ENCODE results near the gene PRSS57.

PRSS57 gene

GRCh38 chr19:651991-652390 is 43.3 kb downstream of the PRSS57 start:
- Mint-ChIP-seq H3K4me1 (peaks cover 17% of the 10 kb centered on the region), H3K36me3 (ENCODE audit: low read depth) (peaks cover 5% of the 10 kb centered on the region), H3K9me3 (no peaks in the 10 kb centered on the region), H3K27ac (no peak overlapping the region), H3K27me3 (ENCODE audit: low read depth, poor library complexity) (no peaks in the 10 kb centered on the region), H3K4me3 (no peak overlapping the region)
- no peak for TF ChIP-seq CTCF (IDR thresholded peaks at IDR 0.05)
- no peak for DNase-seq

GRCh38 chr19:651114-651818 is 44.0 kb downstream of the PRSS57 start:
- Mint-ChIP-seq H3K4me3 (no peak overlapping the region), H3K9me3 (no peaks in the 10 kb centered on the region), H3K27ac (no peak overlapping the region), H3K27me3 (ENCODE audit: low read depth, poor library complexity) (no peaks in the 10 kb centered on the region), H3K36me3 (ENCODE audit: low read depth) (peaks cover 7% of the 10 kb centered on the region), H3K4me1 (peaks cover 16% of the 10 kb centered on the region)
- no peak for TF ChIP-seq CTCF (IDR thresholded peaks at IDR 0.05)
- DNase-seq: no peak

GRCh38 chr19:650121-650520 is 45.1 kb downstream of the PRSS57 start:
- H3K4me1 Mint-ChIP-seq: peaks cover 5% of the 10 kb centered on the region
- H3K4me3 Mint-ChIP-seq: no peak overlapping the region
- no peak for DNase-seq
- TF ChIP-seq CTCF (IDR thresholded peaks at IDR 0.05): no peak
- H3K36me3 Mint-ChIP-seq (ENCODE audit: low read depth): peaks cover 6% of the 10 kb centered on the region
- H3K27ac Mint-ChIP-seq: no peak overlapping the region
- H3K9me3 Mint-ChIP-seq: no peaks in the 10 kb centered on the region
- H3K27me3 Mint-ChIP-seq (ENCODE audit: low read depth, poor library complexity): no peaks in the 10 kb centered on the region

- Mint-ChIP-seq H3K4me3 (no peak overlapping the region), H3K36me3 (ENCODE audit: low read depth) (peaks cover 10% of the 10 kb centered on the region)
Observed at GRCh38 chr19:648904-649801, 46.1 kb downstream of the PRSS57 start.

GRCh38 chr19:648305-648704 is 46.9 kb downstream of the PRSS57 start:
- Mint-ChIP-seq H3K36me3 (ENCODE audit: low read depth) (peaks cover 10% of the 10 kb centered on the region), H3K4me3 (no peak overlapping the region), H3K27me3 (ENCODE audit: low read depth, poor library complexity) (no peaks in the 10 kb centered on the region), H3K9me3 (no peaks in the 10 kb centered on the region), H3K27ac (no peak overlapping the region), H3K4me1 (no peaks in the 10 kb centered on the region)
- TF ChIP-seq CTCF (IDR thresholded peaks at IDR 0.05): no peak
- no peak for DNase-seq

More at GRCh38 chr19:648904-649801, 46.1 kb downstream of the PRSS57 start:
- DNase-seq: no peak
- H3K27me3 Mint-ChIP-seq (ENCODE audit: low read depth, poor library complexity): no peaks in the 10 kb centered on the region
- no peak for TF ChIP-seq CTCF (IDR thresholded peaks at IDR 0.05)
- H3K27ac Mint-ChIP-seq: peak overlapping the region; percentile 59
- H3K4me1 Mint-ChIP-seq: no peaks in the 10 kb centered on the region
- H3K9me3 Mint-ChIP-seq: no peaks in the 10 kb centered on the region

All from nephron progenitor cell (in vitro differentiated cells).